Activated naive CD8-positive, alpha-beta T cell (primary cell): ENCODE measurements around the gene COL10A1.

Source experiments
- H3K27ac Mint-ChIP-seq: one replicate; pipeline ENCODE4 v1.8.0; 2021; ENCODE audit warnings: mixed read lengths
- H3K27me3 Mint-ChIP-seq: one replicate; pipeline ENCODE4 v1.8.0; 2021; ENCODE audit warnings: mixed read lengths
- H3K36me3 Mint-ChIP-seq: one replicate; pipeline ENCODE4 v1.8.0; 2021; ENCODE audit warnings: mixed read lengths
- H3K4me1 Mint-ChIP-seq: one replicate; pipeline ENCODE4 v1.8.0; 2021; ENCODE audit warnings: low read depth, mixed read lengths
- H3K4me3 Mint-ChIP-seq: one replicate; pipeline ENCODE4 v1.8.0; 2021; ENCODE audit warnings: mild to moderate bottlenecking, mixed read lengths
- H3K9me3 Mint-ChIP-seq: one replicate; pipeline ENCODE4 v1.8.0; 2021; ENCODE audit warnings: low read depth, mixed read lengths

The COL10A1 gene

GRCh38 chr6:116083052-116083451 lies 42.9 kb downstream of the COL10A1 start:
- Mint-ChIP-seq H3K4me1 (no peaks in the 10 kb centered on the region), H3K27me3 (peaks cover 21% of the 10 kb centered on the region), H3K36me3 (no peaks in the 10 kb centered on the region), H3K4me3 (no peak overlapping the region), H3K9me3 (no peaks in the 10 kb centered on the region), H3K27ac (no peak overlapping the region)

- Mint-ChIP-seq H3K36me3 (no peaks in the 10 kb centered on the region), H3K27ac (no peak overlapping the region), H3K27me3 (peaks cover 18% of the 10 kb centered on the region), H3K4me3 (no peak overlapping the region), H3K9me3 (no peaks in the 10 kb centered on the region), H3K4me1 (no peaks in the 10 kb centered on the region)
Observed at GRCh38 chr6:116078945-116079344, 47.0 kb downstream of the COL10A1 start.

GRCh38 chr6:116078522-116078921 lies 47.4 kb downstream of the COL10A1 start:
- no peaks in the 10 kb centered on the region for H3K9me3 Mint-ChIP-seq
- H3K4me1 Mint-ChIP-seq, result no peaks in the 10 kb centered on the region
- no peak overlapping the region for H3K27ac Mint-ChIP-seq
- H3K27me3 Mint-ChIP-seq, result peaks cover 18% of the 10 kb centered on the region
- H3K36me3 Mint-ChIP-seq, result no peaks in the 10 kb centered on the region
- H3K4me3 Mint-ChIP-seq, result no peak overlapping the region

GRCh38 chr6:116074732-116075390 lies 51.1 kb downstream of the COL10A1 start:
- no peak overlapping the region for H3K4me3 Mint-ChIP-seq
- peaks cover 5% of the 10 kb centered on the region for H3K27me3 Mint-ChIP-seq
- no peaks in the 10 kb centered on the region for H3K9me3 Mint-ChIP-seq
- H3K36me3 Mint-ChIP-seq, result no peaks in the 10 kb centered on the region
- H3K4me1 Mint-ChIP-seq, result no peaks in the 10 kb centered on the region
- no peak overlapping the region for H3K27ac Mint-ChIP-seq

GRCh38 chr6:116073765-116074440 lies 52.0 kb downstream of the COL10A1 start:
- Mint-ChIP-seq H3K9me3 (no peaks in the 10 kb centered on the region), H3K27me3 (peaks cover 5% of the 10 kb centered on the region), H3K4me1 (no peaks in the 10 kb centered on the region), H3K36me3 (no peaks in the 10 kb centered on the region), H3K4me3 (no peak overlapping the region), H3K27ac (no peak overlapping the region)

GRCh38 chr6:116072368-116072767 lies 53.6 kb downstream of the COL10A1 start:
- Mint-ChIP-seq H3K27ac (no peak overlapping the region), H3K27me3 (no peaks in the 10 kb centered on the region), H3K36me3 (no peaks in the 10 kb centered on the region)

GRCh38 chr6:116070616-116071389 lies 55.1 kb downstream of the COL10A1 start:
- Mint-ChIP-seq H3K9me3 (no peaks in the 10 kb centered on the region), H3K4me1 (no peaks in the 10 kb centered on the region), H3K27ac (no peak overlapping the region), H3K4me3 (no peak overlapping the region), H3K36me3 (no peaks in the 10 kb centered on the region), H3K27me3 (peaks cover 4% of the 10 kb centered on the region)

More at GRCh38 chr6:116072368-116072767, 53.6 kb downstream of the COL10A1 start:
- Mint-ChIP-seq H3K4me1 (no peaks in the 10 kb centered on the region), H3K9me3 (no peaks in the 10 kb centered on the region), H3K4me3 (no peak overlapping the region)

GRCh38 chr6:116070101-116070500 lies 55.8 kb downstream of the COL10A1 start:
- peaks cover 4% of the 10 kb centered on the region for H3K27me3 Mint-ChIP-seq
- no peaks in the 10 kb centered on the region for H3K36me3 Mint-ChIP-seq
- H3K4me3 Mint-ChIP-seq, result no peak overlapping the region
- no peak overlapping the region for H3K27ac Mint-ChIP-seq
- H3K9me3 Mint-ChIP-seq, result no peaks in the 10 kb centered on the region
- H3K4me1 Mint-ChIP-seq, result no peaks in the 10 kb centered on the region
